Measurements from ENCODE around the gene ZNF398.

ZNF398 gene

GRCh38 chr7:149104749-149105148 lies 42.5 kb upstream of the ZNF398 start:
- TF ChIP-seq SPI1 (IDR thresholded peaks at IDR 0.05; ENCODE audit: borderline replicate concordance, low read depth) (no peak), CTCF (IDR thresholded peaks at IDR 0.05; ENCODE audit: insufficient read depth, low read length) (no peak), GABPA (IDR thresholded peaks at IDR 0.05; ENCODE audit: low read depth) (no peak), POLR2AphosphoS5 (IDR thresholded peaks at IDR 0.05; ENCODE audit: low read depth) (no peak)
- no peak overlapping the region for H3K27ac ChIP-seq (replicated peaks)
- no peak for DNase-seq (ENCODE audit: low read depth in 1 of 2, low spot score in 1 of 2)
- no peaks in the 10 kb centered on the region for H3K27me3 ChIP-seq (ENCODE audit: insufficient read depth, poor library complexity, severe bottlenecking)
- H3K4me3 ChIP-seq (replicated peaks; ENCODE audit: insufficient read depth, low read length), result no peak overlapping the region

GRCh38 chr7:149109969-149110368 lies 37.3 kb upstream of the ZNF398 start:
- H3K4me3 ChIP-seq (replicated peaks; ENCODE audit: insufficient read depth, low read length), result no peak overlapping the region
- no peak overlapping the region for H3K27ac ChIP-seq (replicated peaks)
- TF ChIP-seq POLR2AphosphoS5 (IDR thresholded peaks at IDR 0.05; ENCODE audit: low read depth), result no peak
- no peak for TF ChIP-seq CTCF (IDR thresholded peaks at IDR 0.05; ENCODE audit: insufficient read depth, low read length)
- TF ChIP-seq, protein P1, sequence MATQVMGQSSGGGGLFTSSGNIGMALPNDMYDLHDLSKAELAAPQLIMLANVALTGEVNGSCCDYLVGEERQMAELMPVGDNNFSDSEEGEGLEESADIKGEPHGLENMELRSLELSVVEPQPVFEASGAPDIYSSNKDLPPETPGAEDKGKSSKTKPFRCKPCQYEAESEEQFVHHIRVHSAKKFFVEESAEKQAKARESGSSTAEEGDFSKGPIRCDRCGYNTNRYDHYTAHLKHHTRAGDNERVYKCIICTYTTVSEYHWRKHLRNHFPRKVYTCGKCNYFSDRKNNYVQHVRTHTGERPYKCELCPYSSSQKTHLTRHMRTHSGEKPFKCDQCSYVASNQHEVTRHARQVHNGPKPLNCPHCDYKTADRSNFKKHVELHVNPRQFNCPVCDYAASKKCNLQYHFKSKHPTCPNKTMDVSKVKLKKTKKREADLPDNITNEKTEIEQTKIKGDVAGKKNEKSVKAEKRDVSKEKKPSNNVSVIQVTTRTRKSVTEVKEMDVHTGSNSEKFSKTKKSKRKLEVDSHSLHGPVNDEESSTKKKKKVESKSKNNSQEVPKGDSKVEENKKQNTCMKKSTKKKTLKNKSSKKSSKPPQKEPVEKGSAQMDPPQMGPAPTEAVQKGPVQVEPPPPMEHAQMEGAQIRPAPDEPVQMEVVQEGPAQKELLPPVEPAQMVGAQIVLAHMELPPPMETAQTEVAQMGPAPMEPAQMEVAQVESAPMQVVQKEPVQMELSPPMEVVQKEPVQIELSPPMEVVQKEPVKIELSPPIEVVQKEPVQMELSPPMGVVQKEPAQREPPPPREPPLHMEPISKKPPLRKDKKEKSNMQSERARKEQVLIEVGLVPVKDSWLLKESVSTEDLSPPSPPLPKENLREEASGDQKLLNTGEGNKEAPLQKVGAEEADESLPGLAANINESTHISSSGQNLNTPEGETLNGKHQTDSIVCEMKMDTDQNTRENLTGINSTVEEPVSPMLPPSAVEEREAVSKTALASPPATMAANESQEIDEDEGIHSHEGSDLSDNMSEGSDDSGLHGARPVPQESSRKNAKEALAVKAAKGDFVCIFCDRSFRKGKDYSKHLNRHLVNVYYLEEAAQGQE (IDR thresholded peaks at IDR 0.05; ENCODE audit: insufficient replicate concordance, low read depth), result no peak
- DNase-seq (ENCODE audit: low read depth in 1 of 2, low spot score in 1 of 2), result no peak
- H3K27me3 ChIP-seq (ENCODE audit: insufficient read depth, poor library complexity, severe bottlenecking), result no peaks in the 10 kb centered on the region

- H3K4me3 ChIP-seq (replicated peaks; ENCODE audit: insufficient read depth, low read length), result peak overlapping the region; percentile 92
- H3K27me3 ChIP-seq (ENCODE audit: insufficient read depth, poor library complexity, severe bottlenecking), result no peaks in the 10 kb centered on the region
- peak in 1 of 2 experiments; percentile 19 for DNase-seq (ENCODE audit: low read depth in 1 of 2, low spot score in 1 of 2)
- TF ChIP-seq, protein P1 (IDR thresholded peaks at IDR 0.05; ENCODE audit: insufficient replicate concordance, low read depth), result no peak
- no peak for TF ChIP-seq POLR2AphosphoS5 (IDR thresholded peaks at IDR 0.05; ENCODE audit: low read depth)
- no peak for TF ChIP-seq GABPA (IDR thresholded peaks at IDR 0.05; ENCODE audit: low read depth)
- TF ChIP-seq SPI1 (IDR thresholded peaks at IDR 0.05; ENCODE audit: borderline replicate concordance, low read depth), result no peak
- no peak for TF ChIP-seq CTCF (IDR thresholded peaks at IDR 0.05; ENCODE audit: insufficient read depth, low read length)
- peak overlapping the region; percentile 92 for H3K27ac ChIP-seq (replicated peaks)
Measured at GRCh38 chr7:149125189-149125862, 21.9 kb upstream of the ZNF398 start.

Measured in HL-60 (cell line).